SKM-1 (cell line): ENCODE measurements around the gene TAP2.

Source experiments
- DNase-seq: peaks from one replicate; lab custom pipeline; 2025; ENCODE audit not compliant: unreplicated experiment; lab: John Stamatoyannopoulos, UW

The TAP2 gene

GRCh38 chr6:32854376-32855178, 16.0 kb upstream of the TAP2 start:
- DNase-seq: no peak

GRCh38 chr6:32853541-32854375, 15.2 kb upstream of the TAP2 start, which contains the start of the genes PSMB9 and TAP1:
TSS of gene PSMB9 (plus strand) at chr6:32854192. CDS start at chr6:32854230, 38 bp downstream.
TSS of gene TAP1 (minus strand) at chr6:32853704. CDS start at chr6:32853636, 68 bp downstream.
- DNase-seq: peak; percentile 80

GRCh38 chr6:32852844-32853540, 14.5 kb upstream of the TAP2 start:
- DNase-seq: no peak

- DNase-seq: no peak
Measured at GRCh38 chr6:32852018-32852843, 13.7 kb upstream of the TAP2 start.

- DNase-seq: no peak
Measured at GRCh38 chr6:32851025-32851424, 12.5 kb upstream of the TAP2 start.

GRCh38 chr6:32849126-32849525, 10.6 kb upstream of the TAP2 start:
- DNase-seq: no peak

GRCh38 chr6:32847795-32848194, 9.3 kb upstream of the TAP2 start:
- DNase-seq: no peak

GRCh38 chr6:32847004-32847403, 8.5 kb upstream of the TAP2 start:
- no peak for DNase-seq

GRCh38 chr6:32845384-32845884, 6.9 kb upstream of the TAP2 start:
- peak; percentile 48 for DNase-seq

- no peak for DNase-seq
Measured at GRCh38 chr6:32844839-32845383, 6.4 kb upstream of the TAP2 start.

GRCh38 chr6:32843979-32844838, 5.7 kb upstream of the TAP2 start, which contains the start of gene PSMB8:
TSS of gene PSMB8 (minus strand) at chr6:32844047. CDS start at chr6:32843996, 51 bp downstream.
- DNase-seq: peak; percentile 95

GRCh38 chr6:32843331-32843978, 4.9 kb upstream of the TAP2 start:
- no peak for DNase-seq

- DNase-seq: no peak
Measured at GRCh38 chr6:32842690-32843089, 4.2 kb upstream of the TAP2 start.

GRCh38 chr6:32842021-32842650, 3.6 kb upstream of the TAP2 start:
- DNase-seq: no peak

GRCh38 chr6:32840604-32841246, 2.2 kb upstream of the TAP2 start:
- no peak for DNase-seq

GRCh38 chr6:32839356-32839755, 817 bp upstream of the TAP2 start:
- no peak for DNase-seq

GRCh38 chr6:32837651-32838113, 857 bp downstream of the TAP2 start:
- DNase-seq: no peak
